ENCODE measurements around the gene KRTAP9-7. TPM values are rescaled to one million over a fixed set of nuclear protein-coding genes. Genes with fewer than 3 reads are reported as not detected.
A peak's percentile ranks its signal among the peaks of the same experiment; 100 is the strongest.

Gene KRTAP9-7
- polyA plus RNA-seq, 3 donors from 2014 or later: not detected

DNA sequence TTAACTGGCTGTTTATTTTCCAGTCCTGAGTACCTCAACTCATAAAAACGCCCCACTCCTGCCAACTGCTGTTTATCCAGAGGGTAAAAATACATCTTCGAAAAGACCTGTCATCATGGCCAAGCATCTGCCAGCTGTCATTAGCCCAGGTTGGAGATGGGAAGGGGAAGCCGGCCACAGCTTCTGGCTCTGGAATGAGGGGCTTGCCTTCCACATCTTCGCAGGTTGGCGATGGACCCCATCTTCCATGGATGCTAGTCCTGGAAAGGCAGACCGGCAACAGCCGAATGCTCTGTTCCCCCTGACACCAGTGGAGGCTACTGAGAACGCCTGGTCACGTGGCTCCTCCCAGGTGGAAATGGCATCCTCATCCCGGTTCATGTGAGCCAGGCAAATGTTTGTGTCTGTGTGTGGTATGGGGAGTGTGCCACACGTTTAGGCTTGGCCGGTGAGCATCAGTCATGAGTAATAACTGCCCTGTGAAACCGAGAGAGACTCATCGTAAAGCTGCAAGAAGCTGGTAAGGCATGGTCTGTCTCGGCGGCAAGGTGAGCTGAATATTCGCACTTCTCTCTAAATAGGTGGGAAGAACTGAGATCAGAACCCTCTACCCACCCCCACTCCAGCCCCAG, 40.4 kb downstream of the KRTAP9-7 start:
- peaks cover 0 to 4% of the 10 kb centered on the region in 2 donors for H3K4me1 Mint-ChIP-seq
- no peak for DNase-seq
- no peak overlapping the region for H3K4me3 Mint-ChIP-seq
- peaks cover 2 to 8% (median 7%) of the 10 kb centered on the region in 3 donors for H3K27me3 Mint-ChIP-seq (ENCODE audit: low read depth in 3 of 3)
- H3K27ac Mint-ChIP-seq: peak overlapping the region in 1 of 6 donors; percentile 30
- peaks cover 0 to 8% (median under 1%) of the 10 kb centered on the region in 6 donors for H3K9me3 Mint-ChIP-seq
- peaks cover 0 to 6% (median 0%) of the 10 kb centered on the region in 3 donors for H3K36me3 Mint-ChIP-seq

DNA sequence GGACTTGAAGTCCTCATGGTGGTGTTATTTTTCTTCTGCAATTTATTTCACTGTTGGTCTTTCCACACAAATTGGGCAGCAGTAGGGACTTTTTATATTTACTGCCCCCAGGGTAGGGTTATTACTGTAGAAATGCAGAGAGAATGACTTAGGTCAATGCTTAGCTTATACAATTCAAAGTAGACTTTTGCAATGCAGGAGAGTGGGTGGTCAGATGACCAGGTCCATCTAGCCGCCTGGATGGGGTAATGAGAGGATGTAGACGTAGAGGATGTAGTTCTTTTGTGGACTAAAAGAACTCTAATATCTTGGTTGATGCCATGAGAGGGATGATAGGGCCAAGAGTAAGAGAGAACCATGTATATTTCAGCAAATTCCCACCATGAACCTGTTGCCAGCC, 42.7 kb downstream of the KRTAP9-7 start:
- H3K27ac Mint-ChIP-seq: no peak overlapping the region
- no peak overlapping the region for H3K4me3 Mint-ChIP-seq
- peaks cover 2 to 7% (median 6%) of the 10 kb centered on the region in 3 donors for H3K27me3 Mint-ChIP-seq (ENCODE audit: low read depth in 3 of 3)
- H3K4me1 Mint-ChIP-seq: peaks cover 0 to 10% of the 10 kb centered on the region in 2 donors
- H3K36me3 Mint-ChIP-seq: peaks cover 0 to 4% (median 0%) of the 10 kb centered on the region in 3 donors
- DNase-seq: no peak
- peaks cover 0 to 8% (median under 1%) of the 10 kb centered on the region in 6 donors for H3K9me3 Mint-ChIP-seq

DNA sequence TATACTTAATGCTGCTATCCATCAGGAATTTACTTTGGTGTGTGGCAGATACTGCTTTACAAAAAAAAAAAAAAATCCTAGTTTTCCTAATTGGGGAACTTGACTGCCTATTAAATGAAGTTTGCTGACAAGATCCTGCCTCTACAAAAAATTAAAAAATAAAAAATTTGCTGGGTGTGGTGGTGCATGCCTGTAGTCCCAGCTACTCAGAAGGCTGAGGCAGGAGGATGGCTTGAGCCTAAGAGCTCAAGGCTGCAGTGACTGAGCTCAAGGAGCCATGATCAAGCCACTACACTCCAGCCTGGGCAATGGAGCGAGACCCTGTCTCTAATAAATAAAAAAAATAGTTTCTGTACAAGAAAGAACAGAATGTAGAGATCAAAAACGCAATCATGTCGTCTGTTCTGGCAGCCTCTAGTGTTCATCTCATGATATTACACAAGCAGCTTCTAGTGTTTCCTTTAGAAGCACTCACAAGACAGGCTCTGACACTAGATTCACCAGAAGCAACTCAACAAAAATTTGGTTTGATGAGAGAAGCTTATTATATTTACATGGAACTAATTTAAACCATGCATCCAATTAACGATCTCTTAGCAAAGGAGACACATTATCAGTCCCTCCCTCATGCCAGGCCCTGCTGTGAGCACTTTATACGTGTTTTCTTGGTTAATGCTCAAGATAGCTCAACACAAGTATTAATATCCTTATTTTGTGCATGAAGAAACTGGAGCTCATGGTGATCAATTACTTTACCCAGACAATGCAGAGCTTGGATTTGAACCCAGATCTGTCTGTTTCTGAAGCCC, 46.8 kb downstream of the KRTAP9-7 start:
- peaks cover 6 to 10% of the 10 kb centered on the region in 2 donors for H3K4me1 Mint-ChIP-seq
- peaks cover 0 to 4% (median 4%) of the 10 kb centered on the region in 3 donors for H3K27me3 Mint-ChIP-seq (ENCODE audit: low read depth in 3 of 3)
- H3K27ac Mint-ChIP-seq: peak overlapping the region in 1 of 6 donors; percentile 73
- no peak overlapping the region for H3K4me3 Mint-ChIP-seq
- H3K36me3 Mint-ChIP-seq: peaks cover 0 to 4% (median 0%) of the 10 kb centered on the region in 3 donors
- peaks cover 0 to 8% (median 0%) of the 10 kb centered on the region in 6 donors for H3K9me3 Mint-ChIP-seq
- DNase-seq: peak; percentile 21 to 54 (median 45)

DNA sequence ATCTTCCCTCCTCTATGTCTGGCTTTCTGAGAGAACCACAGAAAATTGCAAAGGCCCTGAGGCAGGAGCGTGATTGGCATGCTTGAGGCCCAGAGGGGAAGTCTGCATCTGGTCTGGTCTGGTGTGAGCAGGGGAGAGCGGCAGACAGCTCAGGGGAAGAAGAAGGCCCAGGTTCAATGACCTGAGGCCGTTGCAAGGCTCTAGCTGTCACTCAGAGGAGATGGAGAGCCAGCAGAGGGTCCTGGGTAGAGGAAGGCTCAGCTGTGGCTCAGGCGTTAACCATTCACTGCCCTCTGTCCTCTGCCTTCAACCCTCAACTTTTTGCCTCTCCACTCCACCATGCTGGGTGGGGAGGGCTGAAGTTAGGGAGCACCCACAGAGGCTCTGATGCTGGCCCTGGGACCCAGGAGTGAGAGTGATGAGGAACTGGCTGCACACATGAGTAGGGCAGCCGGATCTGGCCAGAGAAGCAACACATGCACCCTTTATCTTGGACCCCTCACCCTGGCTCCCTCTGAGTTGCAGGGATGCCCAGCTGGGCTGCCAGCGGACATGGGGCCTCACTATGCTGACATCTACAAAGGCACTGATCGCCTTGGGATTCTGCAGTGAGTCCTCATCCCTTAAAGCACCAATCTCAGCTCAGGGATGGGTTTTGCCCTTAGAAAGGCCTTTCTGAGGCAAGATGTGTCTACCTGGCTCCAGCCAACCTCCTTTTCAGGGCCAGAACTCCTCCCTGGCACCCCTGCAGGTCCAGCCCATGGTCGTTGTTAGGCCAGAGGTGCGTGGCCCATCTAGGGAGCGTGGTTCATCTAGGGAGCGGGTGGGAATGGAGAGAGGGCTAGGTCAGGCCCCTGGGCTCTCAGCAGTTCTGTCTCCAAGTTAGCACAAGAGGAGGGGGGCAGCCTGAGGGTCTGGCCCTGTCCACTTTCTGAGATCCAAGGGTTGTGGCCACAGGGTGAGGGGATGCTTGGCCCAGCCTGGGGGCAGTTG, 47.7 kb downstream of the KRTAP9-7 start:
- Mint-ChIP-seq H3K9me3 (peaks cover 0 to 8% (median 0%) of the 10 kb centered on the region in 6 donors), H3K27ac (peak overlapping the region in 2 of 6 donors; percentile 67 to 73), H3K4me3 (no peak overlapping the region), H3K36me3 (peaks cover 0 to 4% (median 0%) of the 10 kb centered on the region in 3 donors), H3K27me3 (ENCODE audit: low read depth in 3 of 3) (peaks cover 0 to 2% (median 2%) of the 10 kb centered on the region in 3 donors), H3K4me1 (peaks cover 6 to 10% of the 10 kb centered on the region in 2 donors)
- DNase-seq: no peak

DNA sequence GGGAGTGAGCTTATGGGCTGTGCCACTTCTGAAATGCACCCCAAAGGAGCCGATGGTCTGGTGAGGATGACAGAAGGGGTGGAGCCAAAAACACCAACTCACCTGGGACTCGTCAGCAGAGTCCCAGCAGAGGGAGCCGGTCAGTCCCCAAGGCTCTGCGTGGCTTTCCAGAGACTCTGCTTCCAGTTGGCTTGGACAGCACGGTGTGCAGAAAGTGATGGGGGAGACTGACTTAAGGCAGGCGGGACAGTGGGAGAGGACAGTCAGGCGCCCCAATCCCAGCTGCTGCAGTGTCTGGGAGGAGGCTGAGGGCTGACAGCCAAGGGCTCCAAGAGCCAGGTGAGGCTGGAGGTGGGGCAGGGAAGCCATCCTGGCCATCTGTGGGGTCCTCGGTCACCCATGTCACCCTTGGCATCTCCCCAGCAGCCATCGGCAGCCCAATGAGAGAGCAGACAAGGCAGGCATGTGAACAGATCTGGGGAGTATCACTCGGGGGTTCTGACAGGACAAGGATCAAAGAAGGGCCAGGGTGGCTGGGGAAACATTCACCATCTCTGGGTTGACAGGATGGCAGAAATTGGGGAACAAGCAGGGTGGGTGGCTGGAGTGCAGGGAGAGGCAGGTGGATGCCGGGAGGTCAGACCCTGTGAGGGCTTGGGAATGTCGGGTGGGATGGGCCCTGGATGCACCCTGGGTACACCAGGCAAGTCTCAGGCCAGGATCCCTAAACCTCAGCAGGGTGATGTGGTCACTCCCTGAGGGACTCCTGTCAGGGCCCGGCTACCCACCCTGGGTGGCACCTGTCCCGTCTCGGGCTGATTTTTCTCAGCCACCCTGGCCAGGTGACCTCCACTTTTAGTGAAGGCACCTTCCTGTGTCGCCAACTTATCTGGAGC, 48.9 kb downstream of the KRTAP9-7 start:
- Mint-ChIP-seq H3K27me3 (ENCODE audit: low read depth in 3 of 3) (peaks cover 0 to 2% (median 0%) of the 10 kb centered on the region in 3 donors), H3K4me1 (peaks cover 6 to 10% of the 10 kb centered on the region in 2 donors), H3K36me3 (peaks cover 0 to 4% (median 0%) of the 10 kb centered on the region in 3 donors), H3K27ac (no peak overlapping the region), H3K4me3 (no peak overlapping the region), H3K9me3 (peaks cover 0 to 8% (median 0%) of the 10 kb centered on the region in 6 donors)
- no peak for DNase-seq

DNA sequence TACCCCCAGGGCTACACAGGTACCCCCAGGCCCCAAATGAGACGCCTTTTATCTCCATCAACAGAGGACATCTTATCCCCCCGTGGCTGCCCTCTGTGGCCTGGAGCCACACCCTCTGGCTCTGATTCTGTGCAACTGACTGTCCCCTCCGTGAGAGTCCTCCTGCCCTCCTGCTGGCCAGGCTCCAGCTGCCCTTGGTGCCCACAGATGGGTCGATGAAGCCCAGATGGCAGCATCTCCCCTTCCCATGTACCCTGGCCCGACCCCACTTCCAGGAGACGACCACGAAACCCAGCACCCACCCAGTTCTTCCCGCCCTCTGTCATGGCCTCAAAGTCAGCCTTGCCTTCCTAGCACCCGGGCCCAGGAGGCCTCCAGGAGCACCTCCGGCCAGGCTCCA, 49.6 kb downstream of the KRTAP9-7 start:
- Mint-ChIP-seq H3K4me3 (no peak overlapping the region), H3K9me3 (peaks cover 0 to under 1% (median 0%) of the 10 kb centered on the region in 6 donors), H3K4me1 (peaks cover 6 to 10% of the 10 kb centered on the region in 2 donors), H3K36me3 (peaks cover 0 to under 1% (median 0%) of the 10 kb centered on the region in 3 donors), H3K27ac (no peak overlapping the region), H3K27me3 (ENCODE audit: low read depth in 3 of 3) (no peaks in the 10 kb centered on the region)
- DNase-seq: no peak

DNA sequence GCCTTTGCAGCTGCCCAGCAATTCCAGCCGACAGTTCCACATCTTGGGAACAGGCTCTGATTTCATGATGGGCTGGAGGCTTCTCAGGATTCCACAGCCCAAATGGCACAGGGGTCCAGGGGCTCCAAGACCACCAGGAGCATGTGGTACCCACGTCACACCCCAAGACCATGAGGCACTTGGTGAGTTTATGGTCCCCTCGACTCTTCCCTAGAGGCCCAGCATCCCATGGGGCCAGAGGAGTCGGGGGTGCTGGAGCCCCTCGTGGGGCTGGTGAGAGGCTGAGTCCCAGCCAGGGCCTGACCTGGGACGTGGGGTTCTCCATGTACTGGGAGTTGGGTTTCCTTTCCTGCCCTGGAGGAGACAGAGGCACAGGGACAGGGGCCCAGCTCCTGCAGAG, 50.1 kb downstream of the KRTAP9-7 start:
- no peaks in the 10 kb centered on the region for H3K9me3 Mint-ChIP-seq
- no peak overlapping the region for H3K27ac Mint-ChIP-seq
- no peak for DNase-seq
- peaks cover 6 to 10% of the 10 kb centered on the region in 2 donors for H3K4me1 Mint-ChIP-seq
- H3K4me3 Mint-ChIP-seq: no peak overlapping the region
- H3K27me3 Mint-ChIP-seq (ENCODE audit: low read depth in 3 of 3): no peaks in the 10 kb centered on the region
- no peaks in the 10 kb centered on the region for H3K36me3 Mint-ChIP-seq

Other genes with a start within 250 kb of the KRTAP9-7 start
- not detected for gene KRTAP1-5, start 248.5 kb upstream of the KRTAP9-7 start, polyA plus RNA-seq
- not detected for gene KRTAP1-4, start 245.5 kb upstream of the KRTAP9-7 start, polyA plus RNA-seq
- not detected for gene KRTAP1-3, start 240.8 kb upstream of the KRTAP9-7 start, polyA plus RNA-seq
- gene KRTAP1-1, start 234.2 kb upstream of the KRTAP9-7 start, polyA plus RNA-seq: not detected
- not detected for gene KRTAP2-1, start 228.4 kb upstream of the KRTAP9-7 start, polyA plus RNA-seq
- not detected for gene KRTAP2-2, start 220.5 kb upstream of the KRTAP9-7 start, polyA plus RNA-seq
- not detected for gene KRTAP2-3, start 215.6 kb upstream of the KRTAP9-7 start, polyA plus RNA-seq
- gene KRTAP2-4, start 209.8 kb upstream of the KRTAP9-7 start, polyA plus RNA-seq: not detected
- not detected for gene KRTAP4-7, start 191.5 kb upstream of the KRTAP9-7 start, polyA plus RNA-seq
- not detected for gene KRTAP4-8, start 177.6 kb upstream of the KRTAP9-7 start, polyA plus RNA-seq
- not detected for gene KRTAP4-16, start 173.5 kb upstream of the KRTAP9-7 start, polyA plus RNA-seq
- not detected for gene KRTAP4-9, start 170.3 kb upstream of the KRTAP9-7 start, polyA plus RNA-seq
- gene KRTAP4-11, start 157.3 kb upstream of the KRTAP9-7 start, polyA plus RNA-seq: not detected
- not detected for gene KRTAP4-12, start 151.5 kb upstream of the KRTAP9-7 start, polyA plus RNA-seq
- not detected for gene KRTAP4-6, start 135.2 kb upstream of the KRTAP9-7 start, polyA plus RNA-seq
- gene KRTAP4-5, start 125.9 kb upstream of the KRTAP9-7 start, polyA plus RNA-seq: not detected
- not detected for gene KRTAP4-4, start 115.0 kb upstream of the KRTAP9-7 start, polyA plus RNA-seq
- gene KRTAP4-3, start 107.5 kb upstream of the KRTAP9-7 start, polyA plus RNA-seq: not detected
- gene KRTAP4-2, start 97.5 kb upstream of the KRTAP9-7 start, polyA plus RNA-seq: not detected
- gene KRTAP4-1, start 90.8 kb upstream of the KRTAP9-7 start, polyA plus RNA-seq: not detected
- not detected for gene KRTAP9-1, start 85.8 kb upstream of the KRTAP9-7 start, polyA plus RNA-seq
- not detected for gene KRTAP9-2, start 49.0 kb upstream of the KRTAP9-7 start, polyA plus RNA-seq
- gene KRTAP9-3, start 43.2 kb upstream of the KRTAP9-7 start, polyA plus RNA-seq: not detected
- not detected for gene KRTAP9-8, start 37.7 kb upstream of the KRTAP9-7 start, polyA plus RNA-seq
- not detected for gene KRTAP9-4, start 26.0 kb upstream of the KRTAP9-7 start, polyA plus RNA-seq
- gene KRTAP9-9, start 20.3 kb upstream of the KRTAP9-7 start, polyA plus RNA-seq: not detected
- not detected for gene KRTAP9-6, start 10.3 kb upstream of the KRTAP9-7 start, polyA plus RNA-seq
- gene KRTAP29-1, start 27.2 kb downstream of the KRTAP9-7 start, polyA plus RNA-seq: not detected
- gene KRTAP16-1, start 33.6 kb downstream of the KRTAP9-7 start, polyA plus RNA-seq: under 1 TPM in 2 of 3 donors, not detected in 1; 0.17 to 0.30 TPM
- not detected for gene KRTAP17-1, start 40.0 kb downstream of the KRTAP9-7 start, polyA plus RNA-seq
- not detected for gene KRT33A, start 75.1 kb downstream of the KRTAP9-7 start, polyA plus RNA-seq
- not detected for gene KRT33B, start 94.1 kb downstream of the KRTAP9-7 start, polyA plus RNA-seq
- not detected for gene KRT34, start 106.6 kb downstream of the KRTAP9-7 start, polyA plus RNA-seq
- gene KRT31, start 121.9 kb downstream of the KRTAP9-7 start, polyA plus RNA-seq: not detected
- not detected for gene KRT37, start 148.9 kb downstream of the KRTAP9-7 start, polyA plus RNA-seq
- gene KRT38, start 165.3 kb downstream of the KRTAP9-7 start, polyA plus RNA-seq: not detected
- gene KRT32, start 191.7 kb downstream of the KRTAP9-7 start, polyA plus RNA-seq: not detected
- not detected for gene KRT35, start 205.5 kb downstream of the KRTAP9-7 start, polyA plus RNA-seq
- not detected for gene KRT36, start 214.2 kb downstream of the KRTAP9-7 start, polyA plus RNA-seq
- not detected for gene KRT13, start 229.9 kb downstream of the KRTAP9-7 start, polyA plus RNA-seq
- gene KRT15, start 243.2 kb downstream of the KRTAP9-7 start, polyA plus RNA-seq: not detected

All from immature natural killer cell (primary cell).